ENCODE results near the gene PTPRR. TPM values are rescaled to one million over a fixed set of nuclear protein-coding genes. Genes with fewer than 3 reads are reported as not detected.
"Not testable (repeated sequence)": the region's sequence is repeated elsewhere in the genome, so short reads cannot be mapped to it uniquely, and the experiment has no call there.

PTPRR gene
- total RNA-seq, 1 donor from 2014 or later: 0.33 TPM

DNA sequence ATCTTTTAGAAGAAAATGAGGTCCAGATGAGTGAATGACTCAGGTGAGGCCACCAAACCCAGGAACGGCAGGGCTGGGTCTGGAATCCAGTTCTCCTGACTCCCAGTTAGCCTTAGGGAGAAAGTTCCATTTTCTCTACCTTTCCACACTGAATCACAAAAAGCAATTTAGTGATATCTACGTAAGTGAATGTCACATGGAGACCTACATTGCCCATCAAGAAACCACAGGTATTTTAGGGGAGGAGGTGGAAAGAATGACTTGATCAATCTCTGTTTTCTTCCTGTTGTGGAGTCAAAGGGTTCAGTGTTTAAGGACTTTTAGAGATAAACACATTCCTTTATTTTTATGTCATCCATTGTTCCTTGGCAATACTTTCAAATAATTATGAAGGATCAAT is 176.4 kb downstream of the PTPRR start:
- Mint-ChIP-seq H3K27me3 (ENCODE audit: unreplicated experiment) (no peaks in the 10 kb centered on the region), H3K36me3 (ENCODE audit: low read depth, unreplicated experiment) (no peaks in the 10 kb centered on the region), H3K4me1 (ENCODE audit: unreplicated experiment) (no peaks in the 10 kb centered on the region), H3K4me3 (ENCODE audit: unreplicated experiment) (no peak overlapping the region), H3K27ac (ENCODE audit: unreplicated experiment) (no peak overlapping the region), H3K9me3 (ENCODE audit: unreplicated experiment) (no peaks in the 10 kb centered on the region)
- no peak for DNase-seq (ENCODE audit: low spot score)
- no peak for TF ChIP-seq CTCF (IDR thresholded peaks at IDR 0.05; ENCODE audit: unreplicated experiment)

- TF ChIP-seq CTCF (IDR thresholded peaks at IDR 0.05; ENCODE audit: unreplicated experiment): no peak
- no peak for DNase-seq (ENCODE audit: low spot score)
- no peaks in the 10 kb centered on the region for H3K4me1 Mint-ChIP-seq (ENCODE audit: unreplicated experiment)
These were observed 179.3 kb downstream of the PTPRR start for GRCh38 chr12:70741256-70741655.

DNA sequence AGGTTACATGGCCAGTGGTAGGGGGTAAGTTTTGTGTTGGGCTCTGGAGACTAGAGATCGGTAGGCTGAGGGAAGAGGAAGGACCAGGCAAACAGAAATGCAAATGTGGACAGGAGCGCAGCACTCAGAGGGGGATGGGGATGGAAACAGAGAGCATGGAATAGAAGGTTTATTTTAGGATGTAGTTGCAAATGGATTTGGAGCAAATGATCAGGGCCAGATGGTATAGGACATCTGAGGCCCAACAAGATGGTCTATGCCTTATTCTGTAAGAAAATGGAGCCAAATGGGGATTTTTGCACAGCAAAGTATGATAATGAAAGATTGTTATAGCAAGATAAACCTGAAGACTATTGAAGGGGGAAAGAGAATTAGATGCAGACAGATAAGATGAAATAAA is 180.8 kb downstream of the PTPRR start:
- Mint-ChIP-seq H3K4me3 (ENCODE audit: unreplicated experiment) (no peak overlapping the region), H3K27me3 (ENCODE audit: unreplicated experiment) (no peaks in the 10 kb centered on the region), H3K36me3 (ENCODE audit: low read depth, unreplicated experiment) (peaks cover 8% of the 10 kb centered on the region), H3K27ac (ENCODE audit: unreplicated experiment) (no peak overlapping the region), H3K9me3 (ENCODE audit: unreplicated experiment) (no peaks in the 10 kb centered on the region), H3K4me1 (ENCODE audit: unreplicated experiment) (no peaks in the 10 kb centered on the region)
- DNase-seq (ENCODE audit: low spot score): no peak
- TF ChIP-seq CTCF (IDR thresholded peaks at IDR 0.05; ENCODE audit: unreplicated experiment): no peak

More at GRCh38 chr12:70741256-70741655, 179.3 kb downstream of the PTPRR start:
- Mint-ChIP-seq H3K9me3 (ENCODE audit: unreplicated experiment) (no peaks in the 10 kb centered on the region), H3K4me3 (ENCODE audit: unreplicated experiment) (no peak overlapping the region), H3K27me3 (ENCODE audit: unreplicated experiment) (no peaks in the 10 kb centered on the region), H3K36me3 (ENCODE audit: low read depth, unreplicated experiment) (no peaks in the 10 kb centered on the region), H3K27ac (ENCODE audit: unreplicated experiment) (no peak overlapping the region)

DNA sequence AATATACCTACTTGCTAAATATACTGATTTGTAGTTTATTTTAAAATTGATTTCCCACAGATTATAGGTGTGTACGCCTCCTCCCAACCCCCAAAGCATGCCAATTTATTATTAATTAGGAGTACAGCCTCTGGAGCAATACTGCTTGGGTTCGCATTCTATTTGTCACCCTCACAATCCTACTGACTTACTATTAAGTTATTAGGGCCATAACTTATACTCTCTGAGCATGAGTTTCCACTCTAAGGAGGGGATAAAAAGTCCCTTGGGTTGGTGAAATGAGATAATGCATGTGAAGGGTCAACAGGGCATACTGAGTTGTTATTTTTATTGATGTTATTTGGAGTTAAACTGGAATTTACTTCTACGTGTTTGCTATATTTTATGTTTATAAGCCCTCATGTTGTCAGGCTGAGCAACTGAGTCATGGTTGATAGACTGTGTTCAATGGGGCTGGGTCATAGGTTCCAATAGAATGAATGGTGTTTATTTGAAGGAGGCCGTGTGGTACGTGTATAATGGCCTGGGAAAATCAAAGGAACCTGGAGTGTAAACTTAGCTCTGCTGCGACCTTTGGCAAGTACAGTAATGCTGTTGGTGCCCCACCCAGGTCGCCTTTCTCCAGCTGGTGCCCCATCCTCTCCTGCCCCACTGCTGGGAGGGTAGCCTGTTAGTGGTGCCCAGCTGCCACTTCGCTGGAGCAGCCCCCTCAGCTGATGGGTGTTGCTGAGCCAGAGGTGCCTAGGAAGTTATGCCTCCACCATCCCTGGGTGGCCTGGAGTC is 184.0 kb downstream of the PTPRR start:
- H3K4me3 Mint-ChIP-seq (ENCODE audit: unreplicated experiment): no peak overlapping the region
- H3K9me3 Mint-ChIP-seq (ENCODE audit: unreplicated experiment): no peaks in the 10 kb centered on the region
- H3K27me3 Mint-ChIP-seq (ENCODE audit: unreplicated experiment): no peaks in the 10 kb centered on the region
- peaks cover 8% of the 10 kb centered on the region for H3K36me3 Mint-ChIP-seq (ENCODE audit: low read depth, unreplicated experiment)
- no peak for TF ChIP-seq CTCF (IDR thresholded peaks at IDR 0.05; ENCODE audit: unreplicated experiment)
- no peak for DNase-seq (ENCODE audit: low spot score)
- no peak overlapping the region for H3K27ac Mint-ChIP-seq (ENCODE audit: unreplicated experiment)
- H3K4me1 Mint-ChIP-seq (ENCODE audit: unreplicated experiment): no peaks in the 10 kb centered on the region

DNA sequence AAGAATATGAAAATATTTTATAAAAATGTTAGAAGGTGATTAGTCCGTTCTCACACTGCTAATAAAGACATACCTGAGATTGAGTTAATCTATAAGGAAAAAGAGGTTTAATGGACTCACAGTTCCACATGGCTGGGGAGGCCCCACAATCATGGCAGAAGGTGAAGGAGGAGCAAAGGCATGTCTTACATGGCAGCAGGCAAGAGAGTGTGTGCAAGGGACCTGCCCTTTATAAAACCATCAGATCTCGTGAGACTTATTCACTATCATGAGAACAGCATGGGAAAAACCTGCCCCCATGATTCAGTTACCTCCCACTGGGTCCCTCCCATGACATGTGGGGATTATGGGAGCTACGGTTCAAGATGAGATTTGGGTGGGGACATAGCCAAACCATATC is 185.3 kb downstream of the PTPRR start:
- H3K27me3 Mint-ChIP-seq (ENCODE audit: unreplicated experiment); DNase-seq (ENCODE audit: low spot score); H3K4me1 Mint-ChIP-seq (ENCODE audit: unreplicated experiment); H3K9me3 Mint-ChIP-seq (ENCODE audit: unreplicated experiment); H3K27ac Mint-ChIP-seq (ENCODE audit: unreplicated experiment); H3K36me3 Mint-ChIP-seq (ENCODE audit: low read depth, unreplicated experiment); H3K4me3 Mint-ChIP-seq (ENCODE audit: unreplicated experiment): not testable (repeated sequence)

All from endothelial cell (in vitro differentiated cells).